Right ventricle myocardium superior (tissue), 1 donor: Measurements from ENCODE around the gene HCN2. TPM values are rescaled to one million over a fixed set of nuclear protein-coding genes. Genes with fewer than 3 reads are reported as not detected.

Experiments used
- ATAC-seq: fragments of 200-7000 bp; cut with Tn5 transposase; one replicate; pipeline ENCODE4 v1.9.1; 2020; ENCODE audit warnings: mild to moderate bottlenecking; ENCODE audit not compliant: poor library complexity
- DNase-seq: peaks from one replicate; pipeline ENCODE4 v3.0.0-alpha.2; 2020
- intact Hi-C: fragments of 100-400 bp; cut with DNase I; formaldehyde crosslinking; loops from one replicate; pipeline ENCODE4 v1.11.2; 2022
- total RNA-seq: library from RNA; stranded (reverse); fragmentation: NEBNext Ultra II Directional; extraction: Animal tissue kit (Norgen Biotek cat#: 25700); gene quantifications from one replicate; pipeline ENCODE4 v1.2.1, GENCODE V29; 2021
- donor health status: DM: no; HTN: yes; CAD: no; lungs with severe emphysema.

Gene HCN2
- total RNA-seq, 1 donor from 2014 or later, result 4.1 TPM

GRCh38 chr19:658916-659839, 69.5 kb downstream of the HCN2 start:
- ATAC-seq, result no peak
- peak; percentile 79 for DNase-seq
- intact Hi-C loops, result no loop called here

DNA sequence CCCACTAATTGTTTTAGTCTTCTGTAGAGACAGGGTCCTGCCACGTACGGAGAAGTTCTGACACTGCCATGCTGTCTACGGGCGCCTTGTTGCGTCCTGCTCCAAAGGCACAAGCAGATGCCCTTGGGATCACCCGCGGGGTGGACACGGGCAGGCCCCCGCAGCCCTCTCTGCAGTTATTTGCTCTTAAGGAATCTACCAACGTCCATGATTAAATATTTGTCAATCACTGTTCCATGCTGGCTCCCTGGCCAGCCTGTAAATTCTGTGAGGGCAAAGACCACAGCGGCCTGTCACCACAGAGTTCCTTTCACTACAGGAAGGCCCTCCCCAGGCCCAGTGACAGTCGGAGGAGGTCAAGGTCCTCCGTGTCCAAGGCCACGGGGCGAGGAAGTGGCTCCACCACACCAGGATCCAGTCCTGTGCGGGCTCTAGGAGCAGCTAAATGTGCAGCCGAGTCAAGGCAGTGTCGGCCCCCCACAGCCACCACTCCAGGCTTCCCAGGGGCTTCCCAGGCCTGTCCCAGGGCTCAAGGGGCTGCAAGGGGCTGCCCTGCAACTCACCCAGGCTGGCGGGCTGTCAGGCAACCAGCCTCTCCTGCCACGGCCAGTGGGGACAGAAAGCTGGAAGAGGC, 71.2 kb downstream of the HCN2 start:
- DNase-seq (no peak), ATAC-seq (no peak)
- intact Hi-C loops, result no loop called here

DNA sequence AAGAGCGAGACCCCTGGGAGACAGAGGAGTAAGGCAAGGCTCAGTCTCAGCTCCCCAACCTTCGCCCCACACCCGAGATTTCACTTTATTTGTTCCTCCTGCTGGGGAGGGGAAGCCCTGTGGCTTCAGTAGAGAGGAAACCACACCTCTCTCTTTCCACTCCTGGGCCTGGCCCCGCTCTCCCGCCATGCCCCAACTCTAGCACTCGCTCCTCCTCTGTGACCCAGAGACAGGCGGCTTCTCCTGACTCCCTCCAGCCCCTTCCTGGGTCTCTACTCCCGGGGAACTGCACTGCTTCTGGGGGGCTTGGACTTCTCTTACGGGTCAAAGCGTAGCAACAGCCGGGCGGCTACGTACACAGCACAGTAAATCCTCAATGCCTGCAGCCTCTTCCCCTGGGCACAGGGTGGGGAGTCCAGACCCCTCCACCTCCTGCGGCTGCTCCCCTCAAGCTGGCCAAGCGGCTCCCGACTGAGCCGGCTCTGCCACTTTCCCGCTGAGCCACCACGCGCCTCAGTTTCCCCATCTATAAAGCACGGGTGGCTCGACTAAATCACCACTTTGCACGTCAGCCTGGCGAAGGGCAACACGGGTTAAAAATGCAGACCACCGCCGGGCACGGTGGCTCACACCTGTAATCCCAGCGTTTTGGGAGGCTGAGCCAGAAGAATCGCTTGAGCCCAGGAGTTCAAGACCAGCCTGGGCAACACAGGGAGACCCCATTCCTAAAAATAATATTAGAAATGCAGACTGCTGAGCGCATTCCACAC, 71.9 kb downstream of the HCN2 start:
- DNase-seq, result no peak
- intact Hi-C loops, result no loop called here
- no peak for ATAC-seq

DNA sequence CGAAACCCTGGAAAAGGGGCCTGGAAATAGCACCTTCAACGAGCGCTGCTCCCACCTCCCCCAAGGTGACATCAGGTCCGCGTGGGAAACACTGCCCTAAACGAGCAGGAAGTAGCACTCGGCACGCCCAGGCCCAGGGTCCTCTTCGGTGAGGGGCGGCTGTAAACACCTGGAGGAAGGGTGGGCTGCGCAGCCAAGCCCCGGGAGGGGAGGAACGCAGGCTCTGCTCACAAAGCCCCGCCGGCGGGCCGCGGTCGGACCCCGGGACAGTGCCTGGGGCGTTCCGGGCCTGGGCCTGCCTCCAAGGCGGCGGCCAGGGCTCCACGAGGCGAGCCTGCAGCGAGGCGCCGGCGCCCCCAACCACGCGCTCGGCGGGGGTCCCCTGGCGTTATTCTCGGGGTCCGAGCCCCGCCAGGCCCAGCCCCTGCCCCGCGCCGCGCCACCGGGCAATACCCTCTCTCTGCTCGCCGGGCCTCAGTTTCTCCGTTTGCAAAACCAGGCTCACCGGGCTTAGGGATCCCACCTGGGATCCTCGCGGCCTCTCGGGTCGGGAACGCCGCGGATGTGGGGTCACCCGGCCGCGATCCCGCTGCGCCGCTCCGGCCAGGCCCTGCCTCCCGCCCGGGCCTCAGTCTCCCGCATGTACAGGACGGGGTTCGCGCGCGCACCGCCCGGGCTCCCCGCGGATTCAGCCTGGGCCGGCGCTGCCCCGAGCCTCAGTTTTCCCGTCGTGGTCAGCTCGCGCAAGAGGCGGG, 72.7 kb downstream of the HCN2 start:
- intact Hi-C loops, result no loop called here
- no peak for ATAC-seq
- DNase-seq, result no peak

- DNase-seq (peak; percentile 96), ATAC-seq (peak; percentile 91)
- intact Hi-C loops, result no loop called here
These were observed 73.4 kb downstream of the HCN2 start, which contains the start of gene RNF126 for GRCh38 chr19:662962-663681. RNF126 (minus strand) TSS chr19:663214; CDS start chr19:663121, 93 bp downstream.

DNA sequence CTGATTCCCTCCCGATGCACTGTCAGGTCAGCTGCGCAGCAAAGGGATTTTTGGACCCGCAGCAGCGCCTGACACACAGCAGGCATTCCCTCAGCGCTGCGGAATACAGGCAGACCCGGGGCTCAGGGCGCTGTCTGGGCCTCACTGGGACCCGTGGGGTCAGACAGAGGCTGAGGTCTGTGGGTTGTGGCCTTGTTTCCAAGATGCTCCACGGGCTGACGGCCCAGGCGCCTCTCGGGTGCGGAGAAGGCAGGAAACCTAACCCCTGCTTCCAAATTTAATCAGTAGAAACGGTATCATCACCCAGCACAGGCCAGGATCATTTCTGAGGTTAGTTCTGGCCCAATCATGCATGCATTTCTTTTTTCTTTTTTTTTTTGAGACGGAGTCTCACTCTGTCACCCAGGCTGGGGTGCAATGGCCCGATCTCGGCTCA, 74.0 kb downstream of the HCN2 start:
- intact Hi-C loops, result no loop called here
- ATAC-seq, result peak; percentile 9

GRCh38 chr19:664913-665443, 75.3 kb downstream of the HCN2 start:
- intact Hi-C loops, result loop anchor here (1.0 kb wide), 1 partner anchor 69 kb away; no protein-coding TSS in a partner anchor
- ATAC-seq, result peak; percentile 56

More for the DNA sequence above, 74.0 kb downstream of the HCN2 start:
- no peak for DNase-seq

More at GRCh38 chr19:664913-665443, 75.3 kb downstream of the HCN2 start:
- peak; percentile 91 for DNase-seq

Other genes starting within 250 kb of the HCN2 start
- gene MIER2, start 245.1 kb upstream of the HCN2 start, total RNA-seq, result 18.3 TPM
- 1.7 TPM for gene C2CD4C, start 180.7 kb upstream of the HCN2 start, total RNA-seq
- 8.8 TPM for gene SHC2, start 128.8 kb upstream of the HCN2 start, total RNA-seq
- gene MADCAM1, start 93.4 kb upstream of the HCN2 start, total RNA-seq, result 0.24 TPM
- 10.8 TPM for gene TPGS1, start 82.4 kb upstream of the HCN2 start, total RNA-seq
- 86.3 TPM for gene CDC34, start 58.1 kb upstream of the HCN2 start, total RNA-seq
- 0.32 TPM for gene GZMM, start 45.8 kb upstream of the HCN2 start, total RNA-seq
- gene BSG, start 17.3 kb upstream of the HCN2 start, total RNA-seq, result 1,928 TPM
- 54.5 TPM for gene POLRMT, start 43.7 kb downstream of the HCN2 start, total RNA-seq
- gene FGF22, start 50.0 kb downstream of the HCN2 start, total RNA-seq, result not detected
- gene RNF126, start 73.3 kb downstream of the HCN2 start, total RNA-seq, result 21.2 TPM
- gene FSTL3, start 86.5 kb downstream of the HCN2 start, total RNA-seq, result 27.4 TPM
- not detected for gene PRSS57, start 105.6 kb downstream of the HCN2 start, total RNA-seq
- 32.9 TPM for gene PALM, start 119.1 kb downstream of the HCN2 start, total RNA-seq
- gene MISP, start 161.2 kb downstream of the HCN2 start, total RNA-seq, result not detected
- gene PTBP1, start 207.6 kb downstream of the HCN2 start, total RNA-seq, result 56.0 TPM
- gene PLPPR3, start 232.1 kb downstream of the HCN2 start, total RNA-seq, result not detected
- gene AZU1, start 238.0 kb downstream of the HCN2 start, total RNA-seq, result not detected